RPMI7951 (cell line): ENCODE measurements around the gene ZNF723. TPM values are rescaled to one million over a fixed set of nuclear protein-coding genes. Genes with fewer than 3 reads are reported as not detected.
"Not testable (repeated sequence)": the region's sequence is repeated elsewhere in the genome, so short reads cannot be mapped to it uniquely, and the experiment has no call there.

Experiments
- DNase-seq: peaks from one replicate; pipeline ENCODE4 v3.0.0-alpha.2; 2012; ENCODE audit warnings: low read depth
- total RNA-seq: library from RNA; depleted of rRNA; stranded (reverse); fragments of >200 nt; shearing (Covaris generic); gene quantifications from 2 replicates; pipeline ENCODE4 v1.2.3, GENCODE V29; 2014; rRNA removed

The ZNF723 gene
- total RNA-seq, result 0.12 TPM in 1 of 2 replicates, not detected in the other

GRCh38 chr19:22832031-22832762 is at the start of gene ZNF723:
Gene ZNF723, plus strand, starts transcription at chr19:22832291. Its CDS starts 89 bp downstream, at chr19:22832380.
- peak; percentile 20 for DNase-seq

DNA sequence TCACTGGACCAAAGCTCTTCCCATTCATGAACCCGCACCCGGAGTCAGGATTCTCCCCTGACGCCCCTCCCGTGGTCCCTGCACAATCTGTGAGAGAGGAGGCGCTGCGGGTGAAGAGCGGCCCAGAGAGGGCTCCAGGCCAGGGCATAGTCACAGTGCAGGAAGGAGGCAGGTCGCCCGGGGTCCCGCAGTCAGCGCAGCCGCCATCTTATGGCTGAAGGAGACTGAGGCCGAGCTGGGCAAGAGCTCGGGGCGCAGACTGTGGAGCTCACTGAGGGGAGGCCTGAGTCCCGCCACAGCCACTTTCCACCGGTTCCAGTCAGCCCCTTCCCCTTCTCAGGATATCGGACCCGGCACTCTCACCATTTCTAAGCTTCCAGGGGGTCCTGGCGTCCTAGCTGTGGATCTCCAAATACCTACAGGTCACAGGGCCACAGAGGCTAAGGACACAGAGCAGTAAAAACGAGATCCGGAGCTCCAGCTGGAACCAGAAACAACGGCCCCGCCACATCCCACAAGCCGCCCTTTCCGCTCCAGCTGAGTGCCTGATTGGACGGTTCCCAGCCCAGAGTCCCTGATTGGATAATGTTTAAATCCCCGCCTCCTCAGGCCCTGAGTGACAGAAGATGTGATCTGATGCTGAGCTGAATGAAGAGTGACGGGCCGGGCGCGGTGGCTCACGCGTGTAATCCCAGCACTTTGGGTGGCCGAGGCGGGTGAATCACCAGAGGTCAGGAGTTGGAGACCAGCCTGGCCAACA is 48.3 kb upstream of the ZNF723 start, which contains the start of gene ZNF99:
TSS of gene ZNF99 (minus strand) at position 501 of the 760 bp plus-strand sequence. CDS start at position 366, 135 bp downstream.
- peak; percentile 8 for DNase-seq

DNA sequence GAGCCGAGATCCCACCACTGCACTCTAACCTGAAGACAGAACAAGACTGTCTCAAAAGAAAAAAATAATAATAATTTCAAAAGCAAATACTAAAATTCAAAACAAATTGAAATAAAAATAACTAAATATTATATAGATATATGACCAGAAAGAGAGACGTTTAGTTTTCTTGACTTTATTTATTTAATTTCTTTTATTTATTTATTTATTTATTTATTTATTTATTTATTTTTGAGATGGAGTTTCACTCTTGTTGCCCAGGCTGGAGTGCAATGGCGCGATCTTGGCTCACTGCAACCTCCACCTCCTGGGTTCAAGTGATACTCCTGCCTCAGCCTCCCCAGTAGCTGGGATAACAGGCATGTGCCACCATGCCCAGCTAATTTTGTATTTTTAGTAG is 39.2 kb upstream of the ZNF723 start:
- DNase-seq, result not testable (repeated sequence)

DNA sequence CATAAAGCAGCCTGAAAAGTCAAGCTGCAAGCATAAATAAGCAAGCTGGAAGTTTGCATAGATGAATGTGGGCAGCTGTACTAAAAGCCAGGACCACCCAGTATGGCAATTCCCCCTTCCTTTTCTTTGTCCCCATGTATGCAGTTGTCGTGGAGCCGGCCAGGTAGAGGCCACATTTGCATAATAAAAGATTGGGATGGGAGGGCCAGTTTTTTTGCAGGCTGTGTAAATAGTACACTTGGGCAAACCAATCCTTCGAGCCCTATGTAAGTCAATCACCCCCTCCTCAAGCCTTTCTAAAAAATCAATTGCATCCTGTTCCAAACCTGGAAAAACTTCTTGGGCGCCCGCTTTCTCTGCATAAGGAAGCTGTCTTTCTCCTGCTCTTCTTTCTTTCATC is 35.1 kb upstream of the ZNF723 start:
- no peak for DNase-seq

- DNase-seq, result no peak
Measured at GRCh38 chr19:22806418-22806817, 25.7 kb upstream of the ZNF723 start.

GRCh38 chr19:22807061-22807835 is 24.8 kb upstream of the ZNF723 start:
- no peak for DNase-seq

- no peak for DNase-seq
Measured at GRCh38 chr19:22814124-22814523, 18.0 kb upstream of the ZNF723 start.

- DNase-seq, result no peak
Measured at GRCh38 chr19:22831211-22831610, 880 bp upstream of the ZNF723 start.

DNA sequence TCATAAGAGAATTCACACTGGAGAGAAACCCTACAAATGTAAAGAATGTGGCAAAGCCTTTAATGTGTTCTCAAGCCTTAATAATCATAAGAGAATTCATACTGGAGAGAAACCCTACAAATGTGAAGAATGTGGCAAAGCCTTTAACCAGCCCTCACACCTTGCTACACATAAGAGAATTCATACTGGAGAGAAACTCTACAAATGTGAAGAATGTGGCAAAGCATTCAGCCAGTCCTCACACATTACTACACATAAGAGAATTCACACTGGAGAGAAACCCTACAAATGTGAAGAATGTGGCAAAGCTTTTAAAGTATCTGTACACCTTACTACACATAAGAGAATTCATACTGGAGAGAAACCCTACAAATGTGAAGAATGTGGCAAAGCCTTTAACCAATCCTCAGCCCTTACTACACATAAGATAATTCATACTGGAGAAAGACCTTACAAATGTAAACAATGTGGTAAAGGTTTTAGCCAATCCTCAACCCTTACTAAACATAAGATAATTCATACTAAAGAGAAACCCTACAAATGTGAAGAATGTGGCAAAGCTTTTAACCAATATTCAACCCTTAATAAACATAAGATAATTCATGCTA is 25.7 kb downstream of the ZNF723 start:
- not testable (repeated sequence) for DNase-seq

DNA sequence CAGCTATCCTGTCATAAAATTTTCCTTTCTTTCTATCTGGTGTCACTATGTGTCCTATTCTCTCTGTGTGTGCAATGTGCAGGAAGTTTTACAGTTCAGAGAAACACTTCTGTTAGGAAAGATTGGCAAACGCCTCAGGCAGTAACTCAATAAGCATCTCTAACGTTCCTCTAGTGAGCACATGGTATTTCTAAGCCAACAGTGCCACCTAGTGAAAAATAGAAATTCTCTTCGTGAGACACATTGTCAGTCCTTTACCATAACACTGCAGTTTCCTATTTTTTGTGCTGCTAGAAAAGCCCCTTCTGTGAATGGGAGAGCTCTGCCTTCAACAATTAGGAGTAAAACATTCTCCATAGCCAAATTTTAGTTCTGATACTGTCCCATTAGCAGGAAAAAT is 50.7 kb downstream of the ZNF723 start:
- DNase-seq, result peak; percentile 39

- no peak for DNase-seq
Measured at GRCh38 chr19:22893855-22894270, 61.8 kb downstream of the ZNF723 start.

DNA sequence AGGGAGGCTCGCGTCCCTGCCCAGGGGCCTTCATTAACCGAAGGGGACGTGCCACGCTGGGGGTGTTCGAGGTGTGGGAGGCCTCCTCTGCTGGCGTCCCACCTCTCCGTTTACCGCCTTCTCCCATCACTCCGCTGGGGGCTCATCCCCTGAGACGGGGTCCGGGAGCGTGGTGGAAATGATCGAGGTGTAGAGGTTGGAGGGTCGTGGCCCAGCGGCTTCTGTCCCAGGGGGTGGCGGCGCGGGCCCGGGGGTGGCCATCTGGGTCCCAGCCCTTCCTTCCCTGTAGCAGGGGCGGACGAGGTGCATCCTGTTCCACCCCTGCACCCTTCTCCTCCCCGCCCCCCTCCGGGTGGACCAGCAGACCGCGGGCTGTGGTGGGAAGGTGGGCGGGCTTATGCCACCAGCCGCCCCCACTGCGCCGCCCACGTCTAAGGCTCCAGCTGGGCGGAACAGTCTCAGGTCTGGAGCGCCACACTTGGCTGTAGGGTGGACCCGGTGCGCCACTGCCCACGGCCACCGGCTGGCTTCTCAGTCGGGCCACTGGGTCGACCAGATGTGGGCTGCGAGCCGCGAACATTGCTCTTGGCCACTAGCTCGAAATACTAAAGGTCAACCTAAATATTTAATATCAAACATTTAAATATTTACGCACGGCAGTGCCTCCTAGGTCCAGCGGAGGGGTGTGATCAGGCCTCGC is 69.5 kb downstream of the ZNF723 start:
- DNase-seq, result no peak

Other genes with a start within 250 kb of the ZNF723 start
- gene ZNF492, start 198.0 kb upstream of the ZNF723 start, total RNA-seq, result 1.4 and 2.4 TPM in 2 replicates
- under 0.01 TPM in 1 of 2 replicates, not detected in the other for gene ZNF99, start 48.1 kb upstream of the ZNF723 start, total RNA-seq
- 0.12 and 0.88 TPM in 2 replicates for gene ZNF728, start 170.9 kb downstream of the ZNF723 start, total RNA-seq